ENCODE results near the gene BGN.

GRCh38 chrX:153546386-153546785 is 51.6 kb downstream of the BGN start:
- TF ChIP-seq CTCF (IDR thresholded peaks at IDR 0.05; ENCODE audit: low read depth, low read length) = no peak
- no peak for TF ChIP-seq EZH2phosphoT487 (IDR thresholded peaks at IDR 0.05; ENCODE audit: low read depth)
